Measurements from ENCODE around the gene ITIH5. TPM values are rescaled to one million over a fixed set of nuclear protein-coding genes. Genes with fewer than 3 reads are reported as not detected.

The ITIH5 gene
- total and polyA plus RNA-seq, 2 donors (not counting 1 experiment from before 2014, with no cell fraction given), result not detected

DNA sequence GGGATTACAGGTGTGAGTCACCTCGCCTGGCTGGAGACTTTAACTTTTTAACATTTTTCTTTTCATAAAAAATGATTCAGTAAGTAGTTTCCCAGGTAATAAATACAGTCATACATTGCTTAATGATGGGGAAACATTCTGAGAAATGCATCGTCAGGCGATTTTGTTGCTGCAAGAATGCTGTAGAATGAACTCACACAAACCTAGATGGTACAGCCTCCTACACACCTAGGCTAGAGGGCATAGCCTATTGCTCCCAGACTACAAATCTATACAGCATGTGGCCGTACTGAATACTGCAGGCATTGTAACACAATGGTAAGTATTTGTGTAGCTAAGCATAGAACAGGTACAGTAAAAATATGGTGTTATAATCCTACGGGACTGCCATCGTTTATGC lies 147.4 kb downstream of the ITIH5 start:
- peaks cover 13% of the 10 kb centered on the region for H3K4me1 Mint-ChIP-seq
- H3K9ac ChIP-seq (ENCODE audit: low read length), result no peak overlapping the region
- ATAC-seq (ENCODE audit: low read depth), result no peak

DNA sequence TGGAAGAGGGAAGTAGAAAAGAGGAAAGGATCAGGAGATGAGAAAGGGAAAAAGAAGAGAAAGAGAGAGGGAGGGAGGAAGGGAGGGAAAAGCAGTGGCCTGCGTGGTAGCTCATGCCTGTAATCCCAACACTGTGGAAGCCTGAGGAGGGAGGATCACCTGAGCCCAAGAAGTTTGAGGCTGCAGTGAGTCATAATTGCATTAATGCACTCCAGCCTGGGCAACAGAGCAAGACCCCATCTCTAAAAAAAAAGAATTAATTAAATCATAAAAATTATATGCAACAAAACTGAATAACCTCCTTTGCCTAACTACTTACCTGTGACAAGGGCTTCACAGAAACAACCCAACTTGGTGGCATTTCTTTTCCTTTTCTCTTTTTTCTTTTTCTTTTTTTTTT lies 148.1 kb downstream of the ITIH5 start:
- Histone ChIP-seq H3K4me2 (replicated peaks; ENCODE audit: low read depth, low read length, poor library complexity, severe bottlenecking) (no peak overlapping the region), H3K36me3 (replicated peaks in 1 of 2; ENCODE audit: control extremely low read depth in 1 of 2, control insufficient read depth in 1 of 2, extremely low read depth in 1 of 2, insufficient read depth in 2 of 2, low read length in 1 of 2) (no peaks in the 10 kb centered on the region), H2AFZ (ENCODE audit: insufficient read depth, low read depth, low read length, poor library complexity, severe bottlenecking) (no peak overlapping the region), H3K9me3 (ENCODE audit: control extremely low read depth in 1 of 3, control insufficient read depth in 2 of 3, insufficient read depth in 1 of 3, low read length in 2 of 3) (peaks cover 0 to 5% (median 0%) of the 10 kb centered on the region in 3 donors), H3K27me3 (replicated peaks in 1 of 4; ENCODE audit: control extremely low read depth in 1 of 4, control insufficient read depth in 3 of 4, insufficient read depth in 4 of 4, low read length in 3 of 4) (no peaks in the 10 kb centered on the region), H3K4me3 (ENCODE audit: control extremely low read depth in 1 of 5, extremely low read depth in 1 of 5, insufficient read depth in 1 of 5, low read depth in 2 of 5, low read length in 4 of 5) (no peak overlapping the region), H3K27ac (ENCODE audit: low read length in 2 of 2) (no peak overlapping the region), H3K79me2 (ENCODE audit: control insufficient read depth, insufficient read depth, low read length) (no peaks in the 10 kb centered on the region), H4K20me1 (ENCODE audit: control insufficient read depth, insufficient read depth, low read length, poor library complexity, severe bottlenecking) (no peaks in the 10 kb centered on the region), H3K4me1 (ENCODE audit: control insufficient read depth in 2 of 2, insufficient read depth in 2 of 2, low read length in 2 of 2) (peaks cover 6 to 11% of the 10 kb centered on the region in 2 donors), H3K9ac (ENCODE audit: low read length) (no peak overlapping the region)
- ATAC-seq (ENCODE audit: low read depth), result no peak
- no peak for TF ChIP-seq EZH2 (IDR thresholded peaks at IDR 0.05; ENCODE audit: borderline replicate concordance, insufficient read depth, low read depth, low read length, poor library complexity, severe bottlenecking)
- TF ChIP-seq, protein P1, sequence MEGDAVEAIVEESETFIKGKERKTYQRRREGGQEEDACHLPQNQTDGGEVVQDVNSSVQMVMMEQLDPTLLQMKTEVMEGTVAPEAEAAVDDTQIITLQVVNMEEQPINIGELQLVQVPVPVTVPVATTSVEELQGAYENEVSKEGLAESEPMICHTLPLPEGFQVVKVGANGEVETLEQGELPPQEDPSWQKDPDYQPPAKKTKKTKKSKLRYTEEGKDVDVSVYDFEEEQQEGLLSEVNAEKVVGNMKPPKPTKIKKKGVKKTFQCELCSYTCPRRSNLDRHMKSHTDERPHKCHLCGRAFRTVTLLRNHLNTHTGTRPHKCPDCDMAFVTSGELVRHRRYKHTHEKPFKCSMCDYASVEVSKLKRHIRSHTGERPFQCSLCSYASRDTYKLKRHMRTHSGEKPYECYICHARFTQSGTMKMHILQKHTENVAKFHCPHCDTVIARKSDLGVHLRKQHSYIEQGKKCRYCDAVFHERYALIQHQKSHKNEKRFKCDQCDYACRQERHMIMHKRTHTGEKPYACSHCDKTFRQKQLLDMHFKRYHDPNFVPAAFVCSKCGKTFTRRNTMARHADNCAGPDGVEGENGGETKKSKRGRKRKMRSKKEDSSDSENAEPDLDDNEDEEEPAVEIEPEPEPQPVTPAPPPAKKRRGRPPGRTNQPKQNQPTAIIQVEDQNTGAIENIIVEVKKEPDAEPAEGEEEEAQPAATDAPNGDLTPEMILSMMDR (IDR thresholded peaks at IDR 0.05), result no peak
- intact Hi-C loops (cut with micrococcal nuclease), result no loop called here
- DNase-seq, result no peak
- peaks cover 13% of the 10 kb centered on the region for H3K4me1 Mint-ChIP-seq
- H3K4me3 Mint-ChIP-seq, result no peak overlapping the region
- ChIA-PET POLR2A (no interaction called here), CTCF (no interaction called here)
- no peak overlapping the region for H3K27ac Mint-ChIP-seq
- WGBS (ENCODE audit: insufficient coverage), result 100% methylated on average over 1 of the region's 1 CpG
- peaks cover 12% of the 10 kb centered on the region for H3K27me3 Mint-ChIP-seq
- no peaks in the 10 kb centered on the region for H3K9me3 Mint-ChIP-seq (ENCODE audit: insufficient read depth)

More for the DNA sequence above, 147.4 kb downstream of the ITIH5 start:
- Mint-ChIP-seq H3K4me3 (no peak overlapping the region), H3K27ac (no peak overlapping the region), H3K27me3 (peaks cover 12% of the 10 kb centered on the region), H3K9me3 (ENCODE audit: insufficient read depth) (no peaks in the 10 kb centered on the region)
- Histone ChIP-seq H3K4me1 (ENCODE audit: control insufficient read depth in 2 of 2, insufficient read depth in 2 of 2, low read length in 2 of 2) (peaks cover 6 to 11% of the 10 kb centered on the region in 2 donors), H3K27me3 (replicated peaks in 1 of 4; ENCODE audit: control extremely low read depth in 1 of 4, control insufficient read depth in 3 of 4, insufficient read depth in 4 of 4, low read length in 3 of 4) (no peaks in the 10 kb centered on the region), H3K4me3 (ENCODE audit: control extremely low read depth in 1 of 5, extremely low read depth in 1 of 5, insufficient read depth in 1 of 5, low read depth in 2 of 5, low read length in 4 of 5) (no peak overlapping the region), H3K27ac (ENCODE audit: low read length in 2 of 2) (no peak overlapping the region), H3K36me3 (replicated peaks in 1 of 2; ENCODE audit: control extremely low read depth in 1 of 2, control insufficient read depth in 1 of 2, extremely low read depth in 1 of 2, insufficient read depth in 2 of 2, low read length in 1 of 2) (no peaks in the 10 kb centered on the region), H3K9me3 (ENCODE audit: control extremely low read depth in 1 of 3, control insufficient read depth in 2 of 3, insufficient read depth in 1 of 3, low read length in 2 of 3) (peaks cover 0 to 5% (median 0%) of the 10 kb centered on the region in 3 donors), H3K4me2 (replicated peaks; ENCODE audit: low read depth, low read length, poor library complexity, severe bottlenecking) (no peak overlapping the region), H2AFZ (ENCODE audit: insufficient read depth, low read depth, low read length, poor library complexity, severe bottlenecking) (no peak overlapping the region), H3K79me2 (ENCODE audit: control insufficient read depth, insufficient read depth, low read length) (no peaks in the 10 kb centered on the region), H4K20me1 (ENCODE audit: control insufficient read depth, insufficient read depth, low read length, poor library complexity, severe bottlenecking) (no peaks in the 10 kb centered on the region)
- intact Hi-C loops (cut with micrococcal nuclease), result no loop called here
- TF ChIP-seq EZH2 (IDR thresholded peaks at IDR 0.05; ENCODE audit: borderline replicate concordance, insufficient read depth, low read depth, low read length, poor library complexity, severe bottlenecking), result no peak
- TF ChIP-seq, protein P1 (IDR thresholded peaks at IDR 0.05), result no peak
- POLR2A ChIA-PET, result no interaction called here
- WGBS (ENCODE audit: insufficient coverage), result 79% methylated on average over 2 of the region's 6 CpGs
- no peak for DNase-seq
- CTCF ChIA-PET, result interaction anchor here (1.5 kb wide), 1 partner anchor 10 kb away, joined by 3 read pairs; no protein-coding TSS in a partner anchor
